Activated CD4-positive, alpha-beta T cell treated with anti-CD3 and anti-CD28 coated beads, Interleukin-10, Interleukin-2, amounts not matched to agents 100 ng/mL and 50 ng/mL, durations not matched to agents 16 hours and 8 hours (primary cell): ENCODE measurements around the gene XPA.

Experiments used
- DNase-seq: peaks from one replicate; pipeline ENCODE4 v3.0.0-alpha.2; 2020

Gene XPA

GRCh38 chr9:97647996-97648395 is 49.1 kb downstream of the XPA start:
- DNase-seq: no peak

- DNase-seq: no peak
These were observed 51.4 kb downstream of the XPA start for GRCh38 chr9:97645720-97646119.

DNA sequence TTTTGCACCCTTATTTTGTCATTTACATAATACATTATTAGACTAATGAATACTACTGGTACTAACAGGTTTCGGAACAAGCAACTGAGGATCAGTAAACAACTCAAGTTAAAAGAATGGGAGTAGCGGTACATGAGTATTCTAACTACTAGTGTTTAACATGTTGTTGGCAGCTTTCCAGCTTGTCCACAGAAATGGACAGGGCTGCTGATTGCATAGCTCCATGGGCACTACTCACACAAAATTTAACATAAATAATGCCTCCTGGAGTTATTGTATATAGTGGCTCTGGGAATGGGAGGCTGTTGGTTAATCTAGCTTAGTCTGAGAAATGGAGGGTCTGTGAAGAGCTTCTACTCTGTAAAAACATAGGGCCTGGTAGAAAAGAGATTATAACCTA is 56.8 kb downstream of the XPA start:
- no peak for DNase-seq

GRCh38 chr9:97638666-97639065 is 58.5 kb downstream of the XPA start:
- no peak for DNase-seq

DNA sequence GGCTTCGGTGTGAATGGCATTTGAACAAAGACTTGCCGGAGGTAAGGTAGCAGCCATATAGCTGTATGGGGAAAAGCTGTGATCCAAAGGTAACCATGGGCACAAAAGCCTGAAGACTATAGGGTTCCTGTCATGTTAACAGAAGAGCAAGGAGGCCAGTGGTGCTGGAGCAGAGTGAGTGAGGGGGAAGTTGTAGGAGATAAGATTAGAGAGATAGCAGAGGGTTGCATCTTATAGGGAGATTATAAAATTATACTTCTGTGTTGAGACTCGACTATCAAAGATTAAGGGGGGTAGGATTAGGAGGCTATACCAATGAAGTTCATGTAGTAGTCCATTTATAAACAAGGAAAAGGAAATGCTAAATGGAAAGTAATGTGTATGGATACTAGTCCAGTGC is 60.2 kb downstream of the XPA start:
- no peak for DNase-seq

GRCh38 chr9:97635026-97635425 is 62.1 kb downstream of the XPA start:
- no peak for DNase-seq

- DNase-seq: peak; percentile 16
These were observed 63.2 kb downstream of the XPA start for GRCh38 chr9:97633859-97634490.

GRCh38 chr9:97632985-97633858 is 63.9 kb downstream of the XPA start, which contains the start of the genes NCBP1 and TSTD2:
Gene NCBP1 (plus strand): TSS chr9:97633821. CDS start chr9:97633882, 61 bp downstream.
Gene TSTD2 (minus strand): TSS chr9:97633368. CDS start chr9:97627562, 5,806 bp downstream.
- peak; percentile 98 for DNase-seq

DNA sequence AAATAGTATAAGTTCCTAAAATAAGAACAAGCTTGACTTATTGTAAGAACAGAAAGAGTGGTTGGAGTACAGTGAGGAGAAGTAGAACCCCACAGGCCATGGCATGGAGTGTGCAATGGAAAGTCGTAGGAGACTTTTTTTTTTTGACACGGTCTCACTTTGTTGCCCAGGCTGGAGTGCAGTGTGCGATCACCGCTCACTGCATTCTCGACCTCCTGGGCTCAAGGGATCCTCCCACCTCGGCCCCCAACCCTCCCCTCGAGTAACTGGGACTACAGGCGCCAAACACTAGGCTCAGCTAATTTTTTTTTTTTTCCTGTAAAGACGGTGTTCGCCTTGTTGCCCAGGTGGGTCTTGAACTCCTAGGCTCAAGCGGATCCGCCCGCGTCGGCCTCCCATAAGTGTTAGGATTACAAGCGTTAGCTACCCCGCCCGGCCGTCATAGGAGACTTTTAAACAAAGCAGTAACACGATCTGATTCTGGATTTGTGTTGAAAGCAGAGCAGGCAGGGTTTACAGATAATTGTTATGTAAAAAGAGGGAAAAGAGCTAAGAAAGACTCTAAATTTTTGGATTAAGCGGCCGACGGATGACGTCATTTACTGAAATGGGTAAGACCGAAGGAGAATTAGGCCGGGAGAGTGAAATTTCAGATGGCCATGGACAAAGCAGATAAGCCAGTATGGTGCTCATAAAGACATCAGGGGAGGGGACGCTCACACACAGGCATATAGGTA is 64.7 kb downstream of the XPA start:
- DNase-seq: no peak

GRCh38 chr9:97630591-97630990 is 66.5 kb downstream of the XPA start:
- DNase-seq: no peak

- DNase-seq: no peak
These were observed 68.0 kb downstream of the XPA start for GRCh38 chr9:97629156-97629555.

GRCh38 chr9:97628668-97629067 is 68.5 kb downstream of the XPA start:
- DNase-seq: no peak

DNA sequence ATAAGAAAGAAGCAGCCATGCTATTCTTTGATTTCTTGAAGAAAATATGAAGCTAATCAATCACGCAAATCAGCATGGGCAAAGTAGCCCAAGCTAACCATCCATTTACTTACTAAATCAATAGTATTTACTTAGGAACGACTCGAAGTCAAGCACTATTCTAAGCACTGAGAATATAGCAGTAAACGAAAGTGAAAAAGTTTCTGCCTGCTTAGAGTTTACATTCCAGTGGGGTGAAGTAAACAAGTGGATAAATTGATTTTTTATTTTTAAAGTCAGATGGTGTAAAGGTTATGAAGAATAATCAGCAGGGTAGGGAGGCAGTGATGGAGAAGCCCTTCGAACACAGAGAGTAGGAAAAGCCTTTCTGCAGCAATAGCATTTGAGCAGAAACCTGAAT is 69.5 kb downstream of the XPA start:
- no peak for DNase-seq

DNA sequence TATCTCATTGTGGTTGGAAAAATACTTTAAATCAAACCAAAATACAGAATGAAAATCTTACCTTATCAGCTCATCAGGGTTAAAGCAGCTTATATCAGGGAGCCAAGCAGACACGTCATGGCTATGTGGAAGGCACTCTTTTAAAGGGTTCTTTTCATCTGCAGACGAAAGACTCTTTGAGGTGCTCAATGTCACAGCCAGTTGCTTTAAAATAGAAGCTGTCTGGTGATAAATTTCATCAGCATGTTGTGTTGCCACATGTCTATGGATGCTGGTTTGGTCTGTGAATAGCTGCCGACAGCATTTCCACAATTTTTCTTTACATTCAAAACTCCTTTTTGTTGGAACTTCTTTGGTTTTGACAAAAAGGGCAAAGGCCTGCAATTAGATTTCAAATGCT is 71.5 kb downstream of the XPA start:
- DNase-seq: no peak
